ENCODE data around the gene OSBP2. TPM values are rescaled to one million over a fixed set of nuclear protein-coding genes. Genes with fewer than 3 reads are reported as not detected.

OSBP2 gene
- total RNA-seq, 4 donors from 2014 or later: 0.49 to 8.2 (median 0.72) TPM

DNA sequence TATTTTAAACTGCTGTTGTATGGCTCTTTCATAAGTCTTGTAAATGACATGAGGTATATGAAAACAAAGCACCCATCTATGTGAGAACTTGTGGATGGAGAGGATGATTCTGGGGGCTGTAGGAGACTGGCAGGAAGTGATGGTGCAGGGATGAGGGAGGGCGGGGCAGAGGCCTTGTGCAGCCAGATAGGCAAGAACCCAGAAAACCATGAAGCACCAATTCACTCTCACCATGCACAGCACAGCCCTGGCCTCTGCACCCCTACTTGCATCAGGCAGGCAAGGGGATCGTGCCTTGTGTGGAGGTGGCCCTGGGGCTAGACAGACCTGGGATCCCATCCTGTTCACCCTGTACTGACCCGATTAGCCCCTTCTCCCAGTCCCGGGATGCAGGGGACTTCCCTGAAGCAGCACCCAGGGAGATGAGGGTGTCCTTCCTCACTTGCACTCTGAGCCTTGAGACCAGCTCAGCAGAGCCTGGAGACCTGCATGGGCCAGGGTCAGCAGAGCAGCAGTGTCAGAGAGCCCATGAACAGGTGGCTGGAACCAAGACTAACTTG, 188.4 kb downstream of the OSBP2 start:
- TF ChIP-seq, protein P1, sequence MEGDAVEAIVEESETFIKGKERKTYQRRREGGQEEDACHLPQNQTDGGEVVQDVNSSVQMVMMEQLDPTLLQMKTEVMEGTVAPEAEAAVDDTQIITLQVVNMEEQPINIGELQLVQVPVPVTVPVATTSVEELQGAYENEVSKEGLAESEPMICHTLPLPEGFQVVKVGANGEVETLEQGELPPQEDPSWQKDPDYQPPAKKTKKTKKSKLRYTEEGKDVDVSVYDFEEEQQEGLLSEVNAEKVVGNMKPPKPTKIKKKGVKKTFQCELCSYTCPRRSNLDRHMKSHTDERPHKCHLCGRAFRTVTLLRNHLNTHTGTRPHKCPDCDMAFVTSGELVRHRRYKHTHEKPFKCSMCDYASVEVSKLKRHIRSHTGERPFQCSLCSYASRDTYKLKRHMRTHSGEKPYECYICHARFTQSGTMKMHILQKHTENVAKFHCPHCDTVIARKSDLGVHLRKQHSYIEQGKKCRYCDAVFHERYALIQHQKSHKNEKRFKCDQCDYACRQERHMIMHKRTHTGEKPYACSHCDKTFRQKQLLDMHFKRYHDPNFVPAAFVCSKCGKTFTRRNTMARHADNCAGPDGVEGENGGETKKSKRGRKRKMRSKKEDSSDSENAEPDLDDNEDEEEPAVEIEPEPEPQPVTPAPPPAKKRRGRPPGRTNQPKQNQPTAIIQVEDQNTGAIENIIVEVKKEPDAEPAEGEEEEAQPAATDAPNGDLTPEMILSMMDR (IDR thresholded peaks at IDR 0.05; ENCODE audit: low read depth): no peak

DNA sequence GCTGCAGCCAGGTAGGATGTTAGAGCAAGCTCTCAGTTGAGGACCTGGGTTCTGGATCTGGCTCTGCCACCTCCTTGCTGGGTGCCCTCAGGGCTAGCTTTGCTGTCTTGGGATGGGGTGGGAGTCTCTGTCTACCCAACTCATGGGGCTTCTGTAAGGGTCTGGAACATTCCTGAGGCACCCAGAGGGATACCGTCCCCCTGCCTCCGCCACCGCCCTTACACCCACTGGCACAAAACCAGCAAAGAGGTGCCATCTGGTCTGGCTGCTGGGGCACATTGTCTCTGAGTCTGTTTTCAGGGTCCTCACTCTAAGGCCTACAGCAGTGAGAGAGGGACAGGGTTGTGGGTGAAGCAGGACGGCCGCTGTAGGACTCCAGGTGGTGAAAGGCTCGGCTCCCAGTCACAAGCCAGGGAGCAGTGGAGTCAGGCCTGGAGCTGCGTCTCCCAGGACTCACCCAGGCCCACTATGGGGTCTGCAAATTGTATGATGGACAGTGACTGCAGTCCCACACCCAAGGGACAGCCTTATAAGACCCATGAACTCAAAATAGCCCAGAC, 189.0 kb downstream of the OSBP2 start:
- TF ChIP-seq, protein P1 (IDR thresholded peaks at IDR 0.05; ENCODE audit: low read depth): no peak

DNA sequence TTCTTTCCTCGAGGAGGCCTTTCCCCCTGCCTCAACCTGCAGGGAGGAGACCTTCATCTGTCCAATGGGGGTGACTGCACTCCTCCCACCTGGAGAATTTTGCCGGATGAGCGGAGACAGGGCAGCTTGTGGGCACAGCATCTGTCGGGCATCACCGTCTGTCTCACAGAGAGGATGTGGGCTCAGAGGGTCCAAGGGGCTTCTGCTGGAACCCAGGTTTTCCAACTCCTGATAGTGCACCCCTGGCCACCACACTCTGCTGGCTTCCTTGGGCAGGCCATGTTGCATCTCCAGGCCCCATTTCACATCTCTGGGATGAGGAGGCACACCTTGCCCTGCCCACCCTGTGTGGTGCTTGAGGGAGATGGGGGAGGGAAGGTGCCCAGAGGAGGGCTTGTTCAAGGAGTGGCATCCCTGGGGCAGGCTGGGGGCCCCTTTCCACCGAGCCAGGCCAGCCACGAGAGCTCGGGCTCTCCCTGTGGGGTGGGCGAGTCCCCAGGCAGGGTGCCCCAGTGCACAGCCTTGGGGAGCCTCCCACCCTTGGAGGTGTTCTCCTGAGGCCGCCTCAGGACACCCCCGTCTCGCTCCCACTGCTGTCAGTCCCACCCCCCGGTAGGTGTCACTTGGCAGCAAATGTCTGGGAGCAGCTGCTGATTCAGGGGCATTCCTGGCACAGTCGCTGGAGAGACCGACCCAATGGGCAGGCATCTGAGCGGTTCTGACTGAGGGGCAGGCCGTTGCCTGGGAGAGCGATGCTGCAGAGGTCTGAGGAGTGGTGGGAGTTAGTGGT, 189.7 kb downstream of the OSBP2 start:
- TF ChIP-seq, protein P1 (IDR thresholded peaks at IDR 0.05; ENCODE audit: low read depth): no peak

DNA sequence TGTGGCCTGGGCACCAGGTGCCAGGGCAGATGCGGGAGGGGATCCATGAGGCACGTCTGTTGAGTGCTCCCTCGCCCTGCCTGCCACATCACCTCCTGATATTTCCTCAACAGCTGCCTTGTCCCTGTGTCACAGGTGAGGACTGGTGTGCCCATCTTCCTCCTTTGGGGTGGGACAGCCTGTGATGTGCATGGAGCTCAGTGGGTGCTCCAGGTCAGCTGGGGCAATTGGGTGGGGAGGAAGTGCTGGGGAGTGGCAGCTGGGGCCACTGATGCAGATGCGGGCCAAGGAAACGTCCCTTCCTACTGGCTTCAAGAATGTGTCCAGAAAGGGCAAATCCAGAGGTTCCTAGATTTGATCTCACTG, 190.3 kb downstream of the OSBP2 start:
- TF ChIP-seq, protein P1 (IDR thresholded peaks at IDR 0.05; ENCODE audit: low read depth): no peak

DNA sequence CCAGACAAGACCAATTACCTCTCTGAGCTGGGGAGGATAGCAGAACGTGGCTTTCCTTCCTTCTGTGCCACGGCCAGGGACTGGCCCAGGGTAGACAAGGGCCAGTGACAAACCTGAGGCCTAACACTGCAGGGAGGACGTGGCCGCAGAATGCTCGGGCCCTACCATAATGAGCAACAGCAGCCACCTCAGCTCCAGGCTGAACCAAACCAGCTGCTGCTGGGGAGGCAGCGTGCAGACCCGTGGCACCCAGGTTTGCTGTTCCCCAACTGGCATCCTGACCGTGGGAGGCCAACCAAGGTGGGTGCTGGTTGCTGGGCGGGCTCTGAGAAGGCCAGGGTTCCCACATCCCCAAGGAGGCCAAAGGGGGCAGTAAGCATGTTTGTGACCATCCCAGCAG, 190.9 kb downstream of the OSBP2 start:
- TF ChIP-seq, protein P1 (IDR thresholded peaks at IDR 0.05; ENCODE audit: low read depth): no peak

DNA sequence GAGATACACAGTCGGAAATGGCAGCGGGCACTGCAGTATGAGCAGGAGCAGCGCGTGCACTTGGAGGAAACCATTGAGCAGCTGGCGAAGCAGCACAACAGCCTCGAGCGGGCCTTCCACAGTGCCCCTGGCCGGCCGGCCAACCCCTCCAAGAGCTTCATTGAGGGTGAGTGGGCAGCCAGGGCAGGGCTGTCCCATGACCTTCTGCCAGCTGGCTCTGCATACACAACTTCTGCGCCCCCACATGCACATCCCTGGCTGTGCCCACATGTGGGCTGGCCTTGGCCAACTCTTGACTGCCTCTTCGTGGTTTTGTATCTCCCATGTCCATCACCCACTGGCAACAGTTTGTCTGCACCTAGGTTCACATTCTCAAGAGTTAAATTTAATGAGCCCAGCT, 192.8 kb downstream of the OSBP2 start:
- TF ChIP-seq, protein P1 (IDR thresholded peaks at IDR 0.05; ENCODE audit: low read depth): no peak

DNA sequence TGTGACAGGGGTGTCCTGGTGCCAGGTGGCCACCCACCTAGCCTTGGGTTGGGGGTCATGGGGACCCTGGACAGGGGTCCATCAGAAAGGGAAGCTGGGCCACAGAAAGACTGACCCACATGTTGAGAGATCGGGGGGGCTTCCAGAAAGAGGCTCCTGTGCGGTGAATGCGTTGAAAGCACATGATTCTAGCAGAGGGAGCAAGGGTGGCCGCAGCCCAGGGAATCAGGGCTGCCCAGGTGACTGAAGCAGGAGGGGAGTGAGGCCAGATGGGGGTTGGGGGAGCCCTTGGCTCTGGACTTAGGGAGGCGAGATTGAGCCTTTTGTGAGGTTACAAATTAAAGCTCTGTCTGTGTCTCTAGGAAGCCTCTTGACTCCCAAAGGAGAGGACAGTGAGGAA, 193.2 kb downstream of the OSBP2 start:
- TF ChIP-seq, protein P1 (IDR thresholded peaks at IDR 0.05; ENCODE audit: low read depth): no peak
